Endothelial cell of umbilical vein (primary cell): ENCODE measurements around the gene ANKRD33B. TPM values are rescaled to one million over a fixed set of nuclear protein-coding genes. Genes with fewer than 3 reads are reported as not detected.
A peak's percentile ranks its signal among the peaks of the same experiment; 100 is the strongest.

ENCODE experiments used
- BruUV-seq: library from RNA; stranded (reverse); fragments of 400-500 nt; replicated peaks from 2 replicates; lab custom pipeline; 2021; lab: Mats Ljungman, UMichigan
- CTCF ChIA-PET: fragments of 300-600, 350-600 bp; sonication (Branson Sonifier 250); formaldehyde crosslinking; loops from one replicate; lab custom pipeline; 2021; ENCODE audit warnings: antibody characterized with exemption, inconsistent platforms; lab: Charles Lee
- POLR2A ChIA-PET: fragments of 300-600, 350-600 bp; sonication (Branson Sonifier 250); formaldehyde crosslinking; loops from one replicate; lab custom pipeline; 2021; ENCODE audit warnings: antibody characterized with exemption, inconsistent platforms; lab: Charles Lee
- DNase-seq: peaks from one replicate; pipeline ENCODE4 v3.0.0-alpha.2; 2011; ENCODE audit warnings: low read depth, low spot score
- FAIRE-seq: peaks from 2 replicates; lab custom pipeline; 2011; peaks lifted over from hg19 to GRCh38; lab: Jason Lieb, UNC
- H2AFZ ChIP-seq: 2 replicates; pipeline ENCODE4 v1.6.0; 2012; ENCODE audit warnings: low read depth, low read length, control low read depth, inconsistent platforms
- H3K27ac ChIP-seq: 2 replicates; pipeline ENCODE4 v1.5.1; 2011; ENCODE audit warnings: low read depth, mild to moderate bottlenecking, control low read depth, low read length, moderate library complexity; ENCODE audit not compliant: insufficient read depth
- H3K27me3 ChIP-seq, 2 experiments: 2 replicates each; pipeline versions ENCODE4 v1.6.0 to v1.6.1; 2011; ENCODE audit warnings: low read length in 2 of 2, mixed read lengths in 1 of 2; ENCODE audit not compliant: control insufficient read depth in 2 of 2, insufficient read depth in 2 of 2
- H3K36me3 ChIP-seq, 2 experiments: 2 replicates in 1 of 2; 3 replicates in 1 of 2; pipeline ENCODE4 v1.5.1; 2011; ENCODE audit warnings: low read length in 2 of 2, mild to moderate bottlenecking in 1 of 2, moderate library complexity in 1 of 2; ENCODE audit not compliant: control insufficient read depth in 2 of 2, insufficient read depth in 2 of 2; ENCODE audit errors: extremely low read depth in 1 of 2
- H3K4me1 ChIP-seq: 3 replicates; pipeline ENCODE4 v1.5.1; 2011; ENCODE audit warnings: mild to moderate bottlenecking, low read length; ENCODE audit not compliant: control insufficient read depth, insufficient read depth; ENCODE audit errors: extremely low read depth
- H3K4me2 ChIP-seq: 2 replicates; pipeline ENCODE4 v1.6.1; 2011; ENCODE audit warnings: low read length, control low read depth, mixed read lengths; ENCODE audit not compliant: insufficient read depth
- H3K4me3 ChIP-seq, 3 experiments: fragments of 200-600 bp in 1 of 3; sonication (generic), shearing (Covaris generic) in 1 of 3; replicated peaks in 1 of 3; 2 replicates each; pipeline ENCODE4 v1.5.1; 2011 to 2016; ENCODE audit warnings: control low read depth in 3 of 3, low read length in 3 of 3, mild to moderate bottlenecking in 2 of 3, inconsistent platforms in 1 of 3, low read depth in 1 of 3, moderate library complexity in 1 of 3; ENCODE audit not compliant: insufficient read depth in 1 of 3
- H3K79me2 ChIP-seq: 2 replicates; pipeline ENCODE4 v1.6.0; 2012; ENCODE audit warnings: low read length, inconsistent platforms; ENCODE audit not compliant: control insufficient read depth, insufficient read depth
- H3K9ac ChIP-seq: replicated peaks from 2 replicates; pipeline ENCODE3; 2011; ENCODE audit warnings: low read length, control low read depth; ENCODE audit not compliant: insufficient read depth; ENCODE audit errors: extremely low read depth
- H3K9me1 ChIP-seq: replicated peaks from 3 replicates; pipeline ENCODE4 v1.6.0; 2011; ENCODE audit warnings: mild to moderate bottlenecking, low read length; ENCODE audit not compliant: control insufficient read depth, insufficient read depth; ENCODE audit errors: extremely low read depth
- H3K9me3 ChIP-seq: replicated peaks from 2 replicates; pipeline ENCODE4 v1.5.1; 2012; ENCODE audit warnings: low read length, inconsistent platforms; ENCODE audit not compliant: control insufficient read depth, insufficient read depth
- H4K20me1 ChIP-seq: replicated peaks from 2 replicates; pipeline ENCODE3; 2011; ENCODE audit warnings: mild to moderate bottlenecking, low read length; ENCODE audit not compliant: control insufficient read depth, insufficient read depth; ENCODE audit errors: extremely low read depth
- FOS ChIP-seq: IDR thresholded peaks from 2 replicates; pipeline ENCODE4 v1.6.1; 2011; ENCODE audit warnings: mild to moderate bottlenecking, low read length, moderate library complexity, borderline replicate concordance; ENCODE audit not compliant: insufficient read depth
- MAX ChIP-seq: IDR thresholded peaks from 2 replicates; pipeline ENCODE4 v1.6.1; 2011; ENCODE audit not compliant: insufficient read depth, insufficient read length
- POLR2AphosphoS5 ChIP-seq: IDR thresholded peaks from 2 replicates; pipeline ENCODE4 v1.6.1; 2012; ENCODE audit warnings: low read depth, mild to moderate bottlenecking, control low read depth, low read length, moderate library complexity; ENCODE audit not compliant: insufficient read depth
- dilution Hi-C: fragments of 300-500 bp; cut with MboI; formaldehyde crosslinking; loops from one replicate; pipeline ENCODE4 v1.15.0; 2019; ENCODE audit warnings: low sequenced_read_pairs; ENCODE audit not compliant: extremely low pct_ligation_motif_present
- intact Hi-C: fragments of 100-400 bp; cut with micrococcal nuclease; formaldehyde crosslinking; loops from one replicate; pipeline ENCODE4 v1.10.0; 2022
- polyA plus RNA-seq, 4 experiments: library from polyadenylated mRNA; depleted of rRNA in 3 of 4; stranded (reverse) in 3 of 4; unstranded in 1 of 4; fragments of >200 nt; gene quantifications; 2 replicates each; pipeline versions ENCODE4 v1.2.1 to v1.2.3, GENCODE V29; 2011 to 2012; ENCODE audit warnings: missing spikeins in 1 of 4
- total RNA-seq: library from RNA; stranded (reverse); gene quantifications from 2 replicates; pipeline ENCODE4 v1.2.3, GENCODE V29; 2021

ANKRD33B gene
- total and polyA plus RNA-seq, 2 donors (not counting 3 experiments of a cell fraction or from before 2014, with no cell fraction given), result 2.4 to 5.4 TPM

- H3K27me3 ChIP-seq, result no peaks in the 10 kb centered on the region
- H3K4me3 ChIP-seq, result peak overlapping the region; percentile 42 to 62 (median 51)
- no peaks in the 10 kb centered on the region for H4K20me1 ChIP-seq
- H3K9ac ChIP-seq, result peak overlapping the region; percentile 72
- intact Hi-C loops (loop anchor here (1.0 to 2.0 kb wide), 8 partner anchors 12 to 112 kb away; no protein-coding TSS in a partner anchor), dilution Hi-C loops (no loop called here)
- ChIA-PET CTCF (interaction anchor here (1.2 to 4.7 kb wide), 3 partner anchors 28 to 63 kb away, joined by 3 to 37 read pairs (median 14); no protein-coding TSS in a partner anchor), POLR2A (no interaction called here)
- H2AFZ ChIP-seq, result peak overlapping the region; percentile 95
- no peaks in the 10 kb centered on the region for H3K9me3 ChIP-seq
- no peak for TF ChIP-seq POLR2AphosphoS5
- TF ChIP-seq FOS, result no peak
- TF ChIP-seq MAX, result no peak
- no peaks in the 10 kb centered on the region for H3K36me3 ChIP-seq
- BruUV-seq, result no TSS peak
- FAIRE-seq (peak; percentile 75), DNase-seq (no peak)
- H3K9me1 ChIP-seq, result no peaks in the 10 kb centered on the region
- peaks cover 23% of the 10 kb centered on the region for H3K79me2 ChIP-seq
- peaks cover 18% of the 10 kb centered on the region for H3K4me1 ChIP-seq
- peak overlapping the region; percentile 82 for H3K4me2 ChIP-seq
- peak overlapping the region; percentile 52 for H3K27ac ChIP-seq
Measured at GRCh38 chr5:10564838-10565784, 1.2 kb downstream of the ANKRD33B start.
